OCI-LY7 (cell line): ENCODE results near the gene RPL28. TPM values are rescaled to one million over a fixed set of nuclear protein-coding genes. Genes with fewer than 3 reads are reported as not detected.

Experiments
- BruUV-seq: library from RNA; stranded (reverse); fragments of 400-500 nt; replicated peaks from 2 replicates; lab custom pipeline; 2021; lab: Mats Ljungman, UMichigan
- CTCF ChIA-PET: fragments of 300-600 bp; sonication (Branson Sonifier 250); formaldehyde crosslinking; loops from one replicate; lab custom pipeline; 2022; ENCODE audit warnings: antibody characterized with exemption; ENCODE audit not compliant: unreplicated experiment; lab: Charles Lee
- POLR2A ChIA-PET: fragments of 300-600 bp; sonication (Branson Sonifier 250); formaldehyde crosslinking; loops from one replicate; lab custom pipeline; 2022; ENCODE audit warnings: antibody characterized with exemption; lab: Charles Lee
- DNase-seq: peaks from one replicate; pipeline ENCODE4 v3.0.0-alpha.2; 2015; ENCODE audit warnings: low spot score
- H2AFZ ChIP-seq: fragments of 200-600 bp; sonication (generic), shearing (Covaris generic); 2 replicates; pipeline ENCODE4 v1.6.1; 2014; ENCODE audit warnings: mild to moderate bottlenecking, antibody characterized with exemption, low read length, moderate library complexity
- H3K27ac ChIP-seq: fragments of 200-600 bp; sonication (generic); 2 replicates; pipeline ENCODE4 v1.5.1; 2014; ENCODE audit warnings: mixed run types, low read depth, mild to moderate bottlenecking, moderate library complexity, low read length, inconsistent platforms; ENCODE audit not compliant: poor library complexity, severe bottlenecking
- H3K36me3 ChIP-seq: fragments of 200-600 bp; sonication (generic); 2 replicates; pipeline ENCODE4 v1.6.1; 2014; ENCODE audit warnings: mild to moderate bottlenecking, antibody characterized with exemption, low read length, moderate library complexity, mixed read lengths; ENCODE audit not compliant: insufficient read depth
- H3K4me1 ChIP-seq: fragments of 200-600 bp; sonication (generic); 2 replicates; pipeline ENCODE4 v1.5.1; 2014; ENCODE audit warnings: mild to moderate bottlenecking, low read length; ENCODE audit not compliant: insufficient read depth, poor library complexity, severe bottlenecking
- H3K4me2 ChIP-seq: fragments of 200-600 bp; sonication (generic); 2 replicates; pipeline ENCODE4 v1.6.1; 2014; ENCODE audit warnings: mild to moderate bottlenecking, low read length
- H3K4me3 ChIP-seq: fragments of 200-600 bp; sonication (generic); 2 replicates; pipeline ENCODE4 v1.5.1; 2014; ENCODE audit warnings: mild to moderate bottlenecking, low read depth, low read length; ENCODE audit not compliant: poor library complexity, severe bottlenecking
- H3K79me2 ChIP-seq: fragments of 200-600 bp; sonication (generic); 2 replicates; pipeline ENCODE4 v1.6.1; 2016; ENCODE audit warnings: low read depth, mild to moderate bottlenecking, low read length, moderate library complexity, mixed read lengths; ENCODE audit not compliant: insufficient read depth
- H3K9me2 ChIP-seq: fragments of 200-600 bp; sonication (generic); 2 replicates; pipeline ENCODE4 v1.6.1; 2016; ENCODE audit warnings: mild to moderate bottlenecking, low read length, mixed read lengths; ENCODE audit not compliant: insufficient read depth
- H3K9me3 ChIP-seq: fragments of 200-600 bp; sonication (generic); 2 replicates; pipeline ENCODE4 v1.6.1; 2014; ENCODE audit warnings: mild to moderate bottlenecking, mixed run types, low read length, mixed read lengths
- H4K20me1 ChIP-seq: fragments of 200-600 bp; sonication (generic); 2 replicates; pipeline ENCODE4 v1.6.1; 2014; ENCODE audit warnings: mild to moderate bottlenecking, antibody characterized with exemption, low read length, moderate library complexity, mixed read lengths; ENCODE audit not compliant: insufficient read depth
- EZH2phosphoT487 ChIP-seq: fragments of 200-600 bp; sonication (generic); IDR thresholded peaks from 2 replicates; pipeline ENCODE4 v1.6.1; 2018; ENCODE audit warnings: low read depth, borderline replicate concordance, mild to moderate bottlenecking, mixed run types, antibody characterized with exemption, low read length, moderate library complexity, mixed read lengths
- intact Hi-C: fragments of 100-400 bp; cut with micrococcal nuclease; formaldehyde crosslinking; loops from one replicate; pipeline ENCODE4 v1.10.0; 2022; ENCODE audit not compliant: unreplicated experiment
- total RNA-seq, 2 experiments: library from RNA; depleted of rRNA in 1 of 2; stranded (reverse); fragments of >200 nt in 1 of 2; shearing (Covaris generic) in 1 of 2; gene quantifications; 2 replicates each; pipeline ENCODE4 v1.2.3, GENCODE V29; 2014 to 2022
- TF ChIP-seq, protein P1 (sequence below): fragments of 200-600 bp; sonication (generic); conservative IDR thresholded peaks from 2 replicates; pipeline ENCODE4 v1.5.1; 2014; ENCODE audit warnings: mild to moderate bottlenecking, antibody characterized with exemption, low read length, moderate library complexity, mixed read lengths

The RPL28 gene
- total RNA-seq, 2 experiments from 2014 or later = 872 to 2,656 TPM

DNA sequence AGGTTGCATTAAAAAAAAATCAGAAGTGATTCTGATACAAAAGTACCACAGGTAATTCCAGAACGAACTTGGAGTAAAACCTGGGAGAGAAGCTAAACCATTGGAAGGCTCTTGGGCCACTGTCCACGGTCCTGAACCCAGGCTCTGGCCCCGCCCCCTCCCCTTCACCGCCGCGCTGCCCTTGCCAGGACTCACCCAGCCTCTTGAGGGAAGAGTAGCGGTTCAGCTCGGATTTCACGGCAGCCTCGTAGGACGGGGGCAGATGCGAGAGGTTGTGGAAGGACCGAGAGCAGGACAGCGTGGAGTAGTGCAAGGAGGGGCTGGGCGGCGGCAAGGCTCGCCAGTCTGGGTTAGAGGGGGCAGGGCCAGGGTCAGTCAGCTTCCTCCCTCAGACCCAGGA, 51.7 kb downstream of the RPL28 start:
- intact Hi-C loops = no loop called here
- DNase-seq = no peak
- no peaks in the 10 kb centered on the region for H3K9me3 ChIP-seq
- no peak overlapping the region for H3K4me3 ChIP-seq
- no peaks in the 10 kb centered on the region for H4K20me1 ChIP-seq
- TF ChIP-seq EZH2phosphoT487 = no peak
- TF ChIP-seq, protein P1, sequence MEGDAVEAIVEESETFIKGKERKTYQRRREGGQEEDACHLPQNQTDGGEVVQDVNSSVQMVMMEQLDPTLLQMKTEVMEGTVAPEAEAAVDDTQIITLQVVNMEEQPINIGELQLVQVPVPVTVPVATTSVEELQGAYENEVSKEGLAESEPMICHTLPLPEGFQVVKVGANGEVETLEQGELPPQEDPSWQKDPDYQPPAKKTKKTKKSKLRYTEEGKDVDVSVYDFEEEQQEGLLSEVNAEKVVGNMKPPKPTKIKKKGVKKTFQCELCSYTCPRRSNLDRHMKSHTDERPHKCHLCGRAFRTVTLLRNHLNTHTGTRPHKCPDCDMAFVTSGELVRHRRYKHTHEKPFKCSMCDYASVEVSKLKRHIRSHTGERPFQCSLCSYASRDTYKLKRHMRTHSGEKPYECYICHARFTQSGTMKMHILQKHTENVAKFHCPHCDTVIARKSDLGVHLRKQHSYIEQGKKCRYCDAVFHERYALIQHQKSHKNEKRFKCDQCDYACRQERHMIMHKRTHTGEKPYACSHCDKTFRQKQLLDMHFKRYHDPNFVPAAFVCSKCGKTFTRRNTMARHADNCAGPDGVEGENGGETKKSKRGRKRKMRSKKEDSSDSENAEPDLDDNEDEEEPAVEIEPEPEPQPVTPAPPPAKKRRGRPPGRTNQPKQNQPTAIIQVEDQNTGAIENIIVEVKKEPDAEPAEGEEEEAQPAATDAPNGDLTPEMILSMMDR = no peak
- H3K79me2 ChIP-seq = no peaks in the 10 kb centered on the region
- no peaks in the 10 kb centered on the region for H3K9me2 ChIP-seq
- no peaks in the 10 kb centered on the region for H3K36me3 ChIP-seq
- no peaks in the 10 kb centered on the region for H3K4me1 ChIP-seq
- no peak overlapping the region for H3K27ac ChIP-seq
- CTCF ChIA-PET = no interaction called here
- no TSS peak for BruUV-seq
- POLR2A ChIA-PET = no interaction called here
- H2AFZ ChIP-seq = no peak overlapping the region
- no peak overlapping the region for H3K4me2 ChIP-seq

DNA sequence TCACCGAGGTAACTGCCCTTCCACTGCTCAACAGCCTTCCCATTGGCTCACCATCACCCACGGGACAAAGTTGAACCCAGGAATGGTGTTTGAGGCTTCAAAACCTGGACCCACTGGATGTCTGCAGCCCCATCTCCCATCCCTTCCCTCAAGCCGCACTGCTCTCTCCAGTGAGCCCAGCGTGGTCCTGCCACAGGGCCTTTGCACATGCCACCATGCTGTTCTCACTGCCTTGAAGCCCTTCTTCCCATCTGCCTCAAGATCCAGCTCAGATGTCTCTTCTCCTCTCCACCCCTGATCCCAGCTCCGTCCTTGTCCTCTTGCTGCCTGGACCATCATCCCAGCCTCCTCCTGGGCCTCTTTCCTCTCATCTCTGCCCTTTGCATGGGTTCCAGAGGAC, 53.3 kb downstream of the RPL28 start:
- intact Hi-C loops = no loop called here
- H3K4me2 ChIP-seq = no peak overlapping the region
- H4K20me1 ChIP-seq = no peaks in the 10 kb centered on the region
- no peaks in the 10 kb centered on the region for H3K79me2 ChIP-seq
- H3K9me2 ChIP-seq = no peaks in the 10 kb centered on the region
- BruUV-seq = no TSS peak
- H3K36me3 ChIP-seq = no peaks in the 10 kb centered on the region
- POLR2A ChIA-PET = no interaction called here
- H3K9me3 ChIP-seq = no peaks in the 10 kb centered on the region
- H3K4me1 ChIP-seq = no peaks in the 10 kb centered on the region
- H2AFZ ChIP-seq = no peak overlapping the region
- DNase-seq = no peak
- CTCF ChIA-PET = no interaction called here
- no peak overlapping the region for H3K4me3 ChIP-seq
- no peak for TF ChIP-seq EZH2phosphoT487
- TF ChIP-seq, protein P1 = no peak
- H3K27ac ChIP-seq = no peak overlapping the region

- H2AFZ ChIP-seq = no peak overlapping the region
These were observed 54.8 kb downstream of the RPL28 start for GRCh38 chr19:55440411-55441105.

More at GRCh38 chr19:55440411-55441105, 54.8 kb downstream of the RPL28 start:
- TF ChIP-seq EZH2phosphoT487 = no peak
- TF ChIP-seq, protein P1 = no peak
- no peaks in the 10 kb centered on the region for H3K9me2 ChIP-seq
- no peak for DNase-seq
- H3K36me3 ChIP-seq = no peaks in the 10 kb centered on the region
- H3K79me2 ChIP-seq = no peaks in the 10 kb centered on the region
- intact Hi-C loops = no loop called here
- no peaks in the 10 kb centered on the region for H3K4me1 ChIP-seq
- no peaks in the 10 kb centered on the region for H4K20me1 ChIP-seq
- no TSS peak for BruUV-seq
- no peak overlapping the region for H3K4me2 ChIP-seq
- ChIA-PET CTCF (no interaction called here), POLR2A (no interaction called here)
- no peak overlapping the region for H3K27ac ChIP-seq
- H3K9me3 ChIP-seq = no peaks in the 10 kb centered on the region
- H3K4me3 ChIP-seq = no peak overlapping the region
